ENCODE measurements around the gene LRBA.

LRBA gene

GRCh38 chr4:150827226-150827625, 187.9 kb downstream of the LRBA start:
- in situ Hi-C loops (cut with MboI; ENCODE audit: low pct_unique_long_range_greater_than_20kb, low sequenced_read_pairs, unreplicated experiment): no loop called here
- no peak for TF ChIP-seq CTCF (IDR thresholded peaks at IDR 0.05; ENCODE audit: extremely low read depth, insufficient read depth, missing control alignments)
- DNase-seq (ENCODE audit: low spot score): no peak

GRCh38 chr4:150826306-150826705, 188.8 kb downstream of the LRBA start:
- no peak for DNase-seq (ENCODE audit: low spot score)
- TF ChIP-seq CTCF (IDR thresholded peaks at IDR 0.05; ENCODE audit: extremely low read depth, insufficient read depth, missing control alignments): no peak
- in situ Hi-C loops (cut with MboI; ENCODE audit: low pct_unique_long_range_greater_than_20kb, low sequenced_read_pairs, unreplicated experiment): no loop called here

- TF ChIP-seq CTCF (IDR thresholded peaks at IDR 0.05; ENCODE audit: extremely low read depth, insufficient read depth, missing control alignments): no peak
- no peak for DNase-seq (ENCODE audit: low spot score)
- in situ Hi-C loops (cut with MboI; ENCODE audit: low pct_unique_long_range_greater_than_20kb, low sequenced_read_pairs, unreplicated experiment): no loop called here
Observed at GRCh38 chr4:150822407-150822806, 192.7 kb downstream of the LRBA start.

GRCh38 chr4:150821641-150822040, 193.4 kb downstream of the LRBA start:
- TF ChIP-seq CTCF (IDR thresholded peaks at IDR 0.05; ENCODE audit: extremely low read depth, insufficient read depth, missing control alignments): no peak
- in situ Hi-C loops (cut with MboI; ENCODE audit: low pct_unique_long_range_greater_than_20kb, low sequenced_read_pairs, unreplicated experiment): no loop called here
- DNase-seq (ENCODE audit: low spot score): no peak

- TF ChIP-seq CTCF (IDR thresholded peaks at IDR 0.05; ENCODE audit: extremely low read depth, insufficient read depth, missing control alignments): no peak
- no peak for DNase-seq (ENCODE audit: low spot score)
- in situ Hi-C loops (cut with MboI; ENCODE audit: low pct_unique_long_range_greater_than_20kb, low sequenced_read_pairs, unreplicated experiment): no loop called here
Observed at GRCh38 chr4:150820409-150820808, 194.7 kb downstream of the LRBA start.

GRCh38 chr4:150818661-150819060, 196.4 kb downstream of the LRBA start:
- in situ Hi-C loops (cut with MboI; ENCODE audit: low pct_unique_long_range_greater_than_20kb, low sequenced_read_pairs, unreplicated experiment): no loop called here
- no peak for DNase-seq (ENCODE audit: low spot score)

More at GRCh38 chr4:150818661-150819060, 196.4 kb downstream of the LRBA start:
- no peak for TF ChIP-seq CTCF (IDR thresholded peaks at IDR 0.05; ENCODE audit: extremely low read depth, insufficient read depth, missing control alignments)

Measured in GM13977 (cell line).